Stimulated activated CD8-positive, alpha-beta memory T cell treated with anti-CD3 and anti-CD28 coated beads, Interleukin-12 subunit alpha, Interleukin-12 subunit beta, amount 100 ng/mL, for 4 hours (primary cell): Measurements from ENCODE around the gene ITPK1.
"Not testable (repeated sequence)": the region's sequence is repeated elsewhere in the genome, so short reads cannot be mapped to it uniquely, and the experiment has no call there.

Experiments
- DNase-seq: peaks from one replicate; pipeline ENCODE4 v3.0.0-alpha.2; 2020; ENCODE audit warnings: low read depth

The ITPK1 gene

DNA sequence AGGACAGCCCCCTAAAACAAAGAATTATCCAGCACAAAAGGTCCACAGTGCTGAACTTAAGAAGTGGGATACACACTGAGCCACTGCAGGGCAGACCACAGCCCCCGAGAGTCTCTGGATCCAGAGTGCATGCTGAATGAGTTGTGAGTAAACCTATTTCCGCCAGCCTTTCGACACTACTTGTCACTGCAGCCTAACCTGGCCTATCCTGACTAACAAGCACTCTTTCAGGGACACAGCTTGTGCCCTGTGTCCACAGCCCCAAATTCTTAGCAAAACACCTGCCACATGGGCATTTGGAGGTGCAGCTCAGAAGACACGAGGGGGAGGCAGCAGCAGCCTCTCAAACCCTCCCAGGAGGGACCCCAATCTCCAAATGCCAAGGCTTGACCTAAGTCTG, 31.3 kb downstream of the ITPK1 start:
- no peak for DNase-seq

DNA sequence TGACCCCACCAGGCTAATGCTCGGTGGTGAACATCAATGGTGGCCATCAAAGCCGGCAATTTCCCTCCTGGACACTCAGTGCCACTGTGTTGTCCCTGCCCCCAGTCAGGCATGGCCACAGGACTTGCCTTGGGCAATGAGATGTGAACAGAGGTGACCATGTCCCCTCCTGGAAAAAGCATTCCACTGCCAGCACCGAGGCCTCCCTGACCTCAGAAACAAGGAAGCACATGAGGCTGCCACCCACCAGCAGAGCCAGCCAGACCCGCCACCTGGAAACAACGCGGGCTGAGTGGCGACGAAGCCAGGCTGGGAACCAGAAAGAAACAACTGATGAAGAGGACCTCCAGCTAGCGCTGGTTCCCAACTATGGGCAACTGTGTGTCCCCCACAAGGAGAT, 31.8 kb downstream of the ITPK1 start:
- DNase-seq = no peak

DNA sequence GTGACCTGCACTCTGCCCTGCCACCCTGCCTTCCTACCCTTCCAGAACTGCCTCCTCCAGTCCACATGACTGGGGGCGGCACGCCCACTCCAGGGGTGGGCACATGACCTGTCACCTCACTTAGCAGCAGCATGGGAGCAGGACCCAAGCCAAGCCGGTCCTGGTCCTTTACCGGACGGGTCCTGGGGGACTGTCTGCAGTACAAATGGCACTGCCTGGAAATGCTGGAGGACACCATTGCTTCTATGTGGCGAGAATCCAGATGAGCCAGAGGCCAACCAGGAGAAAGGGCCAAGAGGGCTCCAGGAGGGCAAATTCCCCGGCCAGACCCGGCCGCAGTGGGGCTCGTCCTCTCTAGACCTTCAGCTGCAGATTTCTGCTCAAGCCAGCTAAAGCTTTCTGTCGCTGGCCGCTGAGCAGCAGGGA, 33.1 kb downstream of the ITPK1 start:
- no peak for DNase-seq

DNA sequence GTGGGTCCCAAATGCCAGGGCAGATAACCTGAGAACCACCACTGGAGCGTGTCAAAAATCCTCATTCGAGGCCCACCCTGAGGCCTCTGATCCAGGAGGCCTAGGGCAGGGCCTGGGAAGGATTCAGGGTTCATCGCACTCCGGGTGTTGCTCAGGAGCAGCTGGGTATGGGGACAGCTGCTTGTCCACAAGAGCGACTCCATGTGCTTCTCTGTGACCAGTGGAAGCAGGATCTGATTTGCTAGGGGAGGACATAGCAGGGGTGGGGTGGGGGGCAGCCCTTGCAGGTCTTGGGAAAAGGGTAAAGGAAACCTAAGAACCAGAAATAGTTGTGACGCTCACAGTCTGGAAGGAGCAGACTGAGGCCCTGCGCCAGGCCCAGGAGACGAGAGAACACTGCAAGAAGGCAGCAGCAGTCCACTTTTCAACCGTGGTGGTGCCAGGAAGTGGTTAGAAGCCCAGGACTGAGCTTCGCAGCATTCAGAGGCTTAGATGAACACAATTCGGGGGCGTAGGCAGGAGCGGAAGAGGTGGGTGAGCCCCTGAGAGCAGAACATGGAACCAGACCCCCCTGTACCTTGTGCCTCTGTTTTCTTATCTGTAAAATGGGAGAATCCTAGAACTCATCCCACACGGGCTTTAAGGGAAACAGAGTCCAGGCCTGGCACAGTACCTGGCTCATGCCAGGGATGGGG, 33.7 kb downstream of the ITPK1 start:
- DNase-seq = peak; percentile 48

DNA sequence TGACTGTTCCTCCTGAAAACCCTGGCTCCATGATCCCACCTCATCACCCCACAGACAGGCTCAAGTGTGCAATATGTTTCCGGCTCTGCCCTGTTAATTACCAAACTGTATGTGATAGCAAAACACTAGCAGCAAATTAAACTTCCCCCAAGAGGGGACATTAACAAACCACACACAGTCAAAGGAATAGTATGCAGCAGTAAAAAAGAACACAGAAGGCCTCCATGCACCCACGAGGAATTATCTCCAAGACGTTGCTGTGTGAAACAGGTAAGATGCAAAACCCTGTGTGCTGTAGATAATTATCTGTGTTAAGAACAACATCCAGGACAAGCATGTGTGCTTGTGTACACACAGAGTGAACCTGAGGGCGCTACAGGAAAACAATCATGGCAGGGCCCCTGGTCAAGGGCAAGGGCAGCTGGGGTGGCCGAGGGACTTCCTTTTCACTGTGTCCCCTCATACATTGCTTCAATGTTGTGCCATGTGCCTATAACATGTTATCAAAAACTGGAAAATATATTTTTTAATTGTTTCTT, 35.8 kb downstream of the ITPK1 start:
- DNase-seq = no peak

DNA sequence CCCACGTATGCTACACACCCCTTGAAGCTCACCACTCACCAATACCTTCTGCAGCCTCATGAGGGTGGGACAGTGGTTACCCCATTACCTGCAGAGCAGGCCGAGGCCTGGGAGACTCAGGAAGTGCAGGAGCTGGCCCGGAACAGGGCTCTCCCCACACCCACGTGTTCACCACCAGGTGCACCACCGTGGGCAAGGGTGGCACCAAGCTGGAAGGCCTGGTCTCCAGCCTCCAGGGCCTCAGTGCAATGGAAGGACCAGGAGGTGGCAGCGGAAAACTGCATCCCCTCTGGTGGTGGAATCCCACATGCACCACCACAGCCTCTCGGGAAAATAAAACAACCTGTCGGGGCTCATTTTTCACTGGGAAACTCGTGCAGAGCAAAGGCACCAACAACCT, 36.4 kb downstream of the ITPK1 start:
- DNase-seq = no peak

DNA sequence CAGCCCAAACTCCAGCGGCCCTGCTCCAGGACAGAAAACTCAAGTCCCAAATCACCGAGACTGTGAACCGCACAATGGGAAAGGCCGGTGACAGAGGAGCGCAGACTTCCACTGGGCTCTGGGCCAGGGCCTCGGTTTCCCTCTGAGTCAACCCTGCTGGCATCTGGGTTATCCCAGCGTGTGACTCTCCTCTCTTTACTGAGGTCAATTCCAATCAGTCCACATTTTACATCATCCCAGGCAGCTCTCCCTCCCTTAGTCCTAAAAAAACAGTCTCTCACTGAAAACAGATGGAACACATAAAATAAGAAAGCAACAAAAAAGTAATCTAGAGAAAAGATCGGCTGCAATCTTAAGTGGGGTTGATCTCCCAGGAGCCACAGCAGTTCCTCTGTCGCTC, 36.9 kb downstream of the ITPK1 start:
- no peak for DNase-seq

DNA sequence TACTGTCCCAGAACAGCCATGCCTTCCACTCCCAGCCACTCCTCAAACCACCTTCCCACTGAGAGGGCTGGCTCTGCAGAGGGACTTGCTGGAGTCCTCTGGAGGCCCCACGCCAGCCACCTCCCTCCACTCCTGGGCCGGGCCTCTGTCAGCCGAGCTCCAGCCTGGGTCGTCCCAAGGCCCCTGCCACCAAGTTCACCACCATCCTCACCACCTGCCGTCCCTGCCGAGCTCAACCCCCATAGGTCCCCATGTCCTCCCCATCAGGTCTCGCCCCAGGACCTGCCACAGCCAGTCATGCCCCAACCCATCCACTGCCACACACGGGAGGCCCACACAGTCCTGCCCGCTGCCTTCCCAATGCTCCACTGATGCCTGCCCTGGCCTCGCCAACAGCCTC, 39.0 kb downstream of the ITPK1 start:
- no peak for DNase-seq

DNA sequence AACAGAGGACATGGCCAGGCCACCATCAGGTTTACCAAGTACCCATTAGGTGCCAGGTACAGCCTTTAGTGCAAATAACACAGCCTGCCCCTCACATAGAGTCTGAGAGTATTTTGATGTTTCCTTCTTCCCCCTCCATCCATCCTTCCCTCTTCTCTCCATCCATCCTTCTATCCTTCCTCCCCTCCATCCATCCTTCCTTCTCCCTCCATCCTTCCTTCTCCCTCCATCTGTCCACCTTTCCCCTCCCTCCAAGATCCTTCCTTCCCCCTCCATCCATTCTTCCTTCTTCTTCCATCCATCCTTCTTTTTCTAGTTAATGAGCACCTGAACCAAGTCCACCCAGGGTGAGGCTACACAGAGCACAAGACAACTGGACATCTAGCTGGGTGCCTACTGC, 39.8 kb downstream of the ITPK1 start:
- no peak for DNase-seq

DNA sequence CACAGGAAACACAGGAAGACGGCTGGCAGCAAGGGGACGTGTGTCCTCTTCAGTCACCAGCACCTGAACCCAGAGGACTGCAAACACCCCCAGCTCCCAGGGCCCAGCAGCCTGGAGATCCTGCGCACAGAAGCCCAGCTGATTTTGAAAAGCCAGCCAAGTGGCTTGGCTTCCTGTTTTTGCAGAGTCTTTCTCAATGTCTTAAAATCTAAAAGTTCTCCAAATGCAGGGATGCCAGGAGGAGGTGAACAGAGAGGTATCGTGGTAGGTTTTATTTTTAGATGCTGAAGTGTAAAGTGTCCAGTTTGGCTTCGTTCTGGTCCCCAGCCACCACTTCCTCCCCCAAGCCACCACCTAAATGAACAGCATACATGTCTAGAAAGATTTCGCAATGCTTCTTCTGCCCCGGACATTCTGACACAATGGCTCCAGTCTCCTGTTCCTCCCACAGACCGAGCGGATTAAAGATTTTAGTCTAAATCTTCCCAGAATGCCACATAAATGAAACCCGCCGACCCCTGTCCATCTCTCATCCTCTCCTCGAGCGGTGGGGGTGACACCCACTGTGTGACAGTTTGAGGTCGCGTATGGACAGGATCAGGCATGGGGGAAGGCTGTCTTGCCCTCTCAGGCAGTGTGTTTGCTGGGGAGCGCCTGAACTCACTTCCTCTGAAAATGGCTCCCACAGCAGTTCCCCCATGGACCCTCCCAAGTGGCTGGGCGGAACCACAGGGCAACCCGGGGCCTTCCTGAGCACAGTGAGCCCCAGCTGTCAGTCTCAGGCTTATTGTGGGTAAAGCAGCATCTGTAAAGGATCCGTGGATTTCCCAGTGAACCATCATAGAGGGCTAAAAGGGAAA, 41.6 kb downstream of the ITPK1 start:
- no peak for DNase-seq

DNA sequence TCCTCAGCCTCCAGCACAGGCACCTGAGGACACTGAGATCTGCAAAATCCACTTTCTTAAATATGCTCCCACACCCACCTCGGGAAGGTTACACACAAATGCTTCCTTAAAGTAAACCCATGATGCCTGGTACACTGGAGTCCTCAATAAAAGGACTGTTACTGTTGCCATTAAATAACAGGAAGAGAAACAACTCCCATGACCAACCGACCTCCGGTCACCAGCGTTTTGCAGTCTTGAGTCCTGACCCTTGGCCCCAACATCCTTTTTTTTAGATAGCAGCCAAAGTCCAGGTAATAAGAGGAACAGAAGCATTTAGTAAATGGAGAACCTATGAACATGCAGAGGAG, 42.4 kb downstream of the ITPK1 start:
- no peak for DNase-seq

DNA sequence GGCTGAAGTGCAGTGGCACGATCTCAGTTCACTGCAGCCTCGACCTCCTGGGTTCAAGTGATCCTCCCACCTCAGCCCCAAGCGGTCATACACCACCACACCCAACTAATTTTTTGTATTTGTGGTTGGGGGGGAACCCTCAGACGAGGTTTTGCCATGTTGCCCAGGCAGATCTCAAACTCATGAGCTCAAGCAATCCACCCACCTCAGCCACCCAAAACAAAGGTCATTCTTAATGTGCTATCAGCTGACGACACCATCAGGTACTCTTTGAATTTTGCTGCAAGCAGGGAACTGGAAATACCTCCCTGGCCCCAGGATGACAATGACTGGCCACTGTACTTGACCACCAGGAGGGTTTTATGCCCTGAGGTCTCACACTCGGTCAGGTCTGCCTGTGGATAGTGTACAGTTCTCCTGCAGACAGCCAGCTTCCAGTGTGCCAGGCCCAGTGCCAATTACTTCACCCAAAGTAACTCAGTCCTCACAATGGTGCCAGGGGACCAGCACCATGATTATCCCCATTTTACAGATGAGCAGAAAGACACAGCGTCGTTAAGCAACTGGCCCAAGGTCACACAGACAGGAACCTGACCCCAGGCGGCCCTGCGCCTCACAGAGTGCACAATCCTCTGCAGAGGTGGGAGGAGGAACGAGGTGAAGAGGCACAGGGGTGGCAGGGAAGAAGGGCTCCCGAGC, 42.9 kb downstream of the ITPK1 start:
- DNase-seq = no peak

DNA sequence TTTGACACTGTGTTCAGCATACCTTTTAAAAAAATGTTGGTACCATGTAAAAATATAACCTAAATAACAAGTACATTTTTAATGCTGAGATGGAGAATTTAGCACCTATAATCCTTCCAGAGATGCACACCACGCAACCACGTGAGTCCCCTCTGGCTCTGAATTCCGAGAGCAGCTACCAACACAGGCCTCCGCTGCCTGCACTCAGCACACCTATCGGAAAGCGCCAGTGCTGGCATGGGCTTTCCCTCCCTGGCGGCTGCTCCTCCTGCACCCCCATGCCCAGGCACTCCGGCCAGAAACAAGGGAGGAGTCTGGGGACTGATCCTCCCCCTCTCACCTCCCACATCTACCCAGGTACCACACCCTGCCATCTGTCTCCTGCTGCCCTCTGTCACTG, 47.0 kb downstream of the ITPK1 start:
- no peak for DNase-seq

DNA sequence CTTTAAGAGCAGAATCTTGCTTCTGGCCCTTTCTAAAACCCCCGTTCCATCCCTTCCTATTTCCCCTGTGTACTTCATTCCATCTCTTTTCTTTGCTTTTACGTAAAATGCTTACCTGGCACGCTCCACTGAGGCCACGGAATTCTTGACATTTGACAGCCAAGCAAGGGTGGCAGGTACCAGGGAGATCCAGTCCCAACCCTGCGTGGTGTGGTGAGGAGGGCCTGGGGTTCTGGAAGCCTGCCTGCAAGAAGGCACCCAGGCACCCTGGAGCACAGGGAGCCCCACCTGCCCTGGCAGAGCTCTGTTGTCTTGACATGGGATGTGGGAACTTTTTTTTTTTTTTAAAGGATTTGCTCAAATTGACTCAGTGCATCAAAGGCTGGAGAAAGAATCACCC, 48.6 kb downstream of the ITPK1 start:
- no peak for DNase-seq

DNA sequence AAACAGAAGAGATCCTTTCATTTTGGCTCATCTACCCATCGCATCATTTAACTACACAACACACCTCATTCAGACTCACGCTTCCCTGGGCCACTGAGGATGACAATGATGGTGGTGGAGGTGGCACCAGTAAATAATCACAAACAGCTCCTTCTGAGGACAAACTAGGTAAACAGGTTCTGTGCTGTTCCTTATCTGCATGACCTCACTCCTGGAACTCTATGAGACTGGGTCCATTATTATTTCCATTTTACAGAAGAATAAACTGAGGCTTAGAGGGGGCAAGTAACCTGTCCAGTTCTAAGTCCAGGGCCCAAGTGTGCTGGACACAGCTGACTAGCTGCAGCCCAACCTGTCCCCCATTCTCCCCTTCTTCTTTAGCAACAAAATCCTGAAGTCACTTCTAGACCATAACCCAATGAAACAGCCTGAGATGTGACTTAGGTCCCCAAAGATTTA, 50.4 kb downstream of the ITPK1 start:
- DNase-seq = no peak

DNA sequence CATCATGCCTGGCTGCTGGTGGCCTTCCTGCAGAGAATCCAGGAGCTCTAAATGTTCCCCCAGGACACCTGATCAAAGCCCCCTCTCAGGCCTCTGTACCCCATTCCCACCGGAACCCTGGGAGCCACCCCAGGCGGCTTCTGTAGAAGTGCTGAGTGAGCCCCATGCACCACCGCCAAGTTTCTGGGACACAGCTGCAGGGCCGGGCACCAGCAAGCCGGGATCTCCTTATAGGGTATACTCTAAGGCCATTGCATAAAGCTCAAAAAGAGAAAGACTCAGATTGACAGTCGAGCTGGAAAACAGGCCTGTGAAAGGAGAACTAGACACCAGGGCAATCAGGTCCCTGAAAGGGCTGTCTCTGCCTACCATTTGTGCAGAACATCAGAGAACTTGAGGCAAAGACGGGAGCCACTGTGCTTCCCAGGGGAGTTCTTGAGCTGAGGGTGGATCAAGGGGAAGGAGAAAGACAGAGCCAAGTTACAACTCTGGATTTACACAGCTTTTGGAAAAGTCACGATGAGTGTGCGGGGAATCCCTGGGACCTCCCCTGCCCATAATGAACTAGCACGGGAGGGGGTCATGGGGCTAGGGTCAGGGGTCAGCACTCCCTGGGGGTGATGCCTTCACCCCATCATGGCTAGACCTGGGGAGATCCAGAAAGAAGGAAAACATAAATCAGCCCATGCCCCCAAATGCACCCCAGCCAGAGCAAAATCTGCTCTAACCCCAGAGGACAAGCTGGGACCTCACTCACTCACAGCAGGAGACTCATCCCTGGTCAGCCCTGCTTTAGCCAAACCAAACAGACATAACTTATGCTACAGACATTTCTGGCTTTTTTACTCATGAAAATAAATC, 51.1 kb downstream of the ITPK1 start:
- no peak for DNase-seq

DNA sequence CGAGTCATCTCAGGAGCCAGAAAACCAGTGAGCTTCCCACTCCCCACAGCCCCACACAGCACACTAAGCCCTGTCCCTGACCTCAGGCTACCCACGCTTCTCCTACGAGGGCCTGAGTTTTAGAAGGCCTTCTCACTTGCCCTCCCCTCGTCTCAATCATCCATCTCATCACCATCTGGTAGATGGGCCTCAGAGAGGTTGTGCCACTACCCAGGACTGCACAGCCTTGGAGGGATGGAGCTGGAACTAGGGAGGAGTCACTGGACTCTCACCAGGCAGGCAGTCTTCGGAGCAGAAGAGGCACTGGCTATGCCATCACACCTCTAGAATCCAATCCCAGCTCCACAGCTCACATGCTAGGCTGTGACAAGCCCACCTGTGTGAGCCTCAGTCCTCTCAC, 52.3 kb downstream of the ITPK1 start:
- no peak for DNase-seq

DNA sequence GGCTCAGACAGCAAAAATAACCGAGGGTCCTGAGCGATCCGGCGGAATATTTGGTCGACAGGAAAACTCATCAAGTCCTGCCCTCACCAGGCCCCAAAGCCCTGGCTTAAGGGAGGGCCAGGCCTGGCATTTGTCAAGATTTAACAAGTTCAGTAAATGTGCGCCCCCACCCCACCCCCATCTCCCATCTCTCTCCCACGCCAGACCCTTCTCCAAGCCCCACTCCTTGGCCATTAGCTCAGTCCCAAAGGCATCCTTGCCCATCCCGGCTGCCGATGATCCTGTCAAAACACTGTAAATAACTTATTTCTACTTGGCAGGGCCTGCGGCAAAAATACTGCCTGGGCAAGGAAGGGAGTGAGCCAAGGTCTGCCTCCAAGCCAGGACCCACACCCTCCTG, 52.8 kb downstream of the ITPK1 start:
- DNase-seq = no peak

DNA sequence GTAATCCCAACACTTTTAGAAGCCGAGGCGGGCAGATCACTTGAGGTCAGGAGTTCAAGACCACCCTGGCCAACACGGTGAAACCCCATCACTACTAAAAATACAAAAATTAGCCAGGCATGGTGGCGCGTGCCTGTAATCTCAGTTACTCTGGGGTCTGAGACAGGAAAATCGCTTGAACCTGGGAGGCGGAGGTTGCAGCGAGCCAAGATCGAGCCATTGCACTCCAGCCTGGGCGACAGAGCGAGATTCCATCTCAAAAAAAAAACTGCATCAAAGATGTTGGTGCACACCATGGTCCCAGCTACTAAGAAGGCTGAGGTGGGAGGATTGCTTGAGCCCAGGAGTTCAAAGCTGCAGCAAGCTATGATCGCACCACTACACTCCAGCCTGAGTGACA, 53.7 kb downstream of the ITPK1 start:
- not testable (repeated sequence) for DNase-seq

DNA sequence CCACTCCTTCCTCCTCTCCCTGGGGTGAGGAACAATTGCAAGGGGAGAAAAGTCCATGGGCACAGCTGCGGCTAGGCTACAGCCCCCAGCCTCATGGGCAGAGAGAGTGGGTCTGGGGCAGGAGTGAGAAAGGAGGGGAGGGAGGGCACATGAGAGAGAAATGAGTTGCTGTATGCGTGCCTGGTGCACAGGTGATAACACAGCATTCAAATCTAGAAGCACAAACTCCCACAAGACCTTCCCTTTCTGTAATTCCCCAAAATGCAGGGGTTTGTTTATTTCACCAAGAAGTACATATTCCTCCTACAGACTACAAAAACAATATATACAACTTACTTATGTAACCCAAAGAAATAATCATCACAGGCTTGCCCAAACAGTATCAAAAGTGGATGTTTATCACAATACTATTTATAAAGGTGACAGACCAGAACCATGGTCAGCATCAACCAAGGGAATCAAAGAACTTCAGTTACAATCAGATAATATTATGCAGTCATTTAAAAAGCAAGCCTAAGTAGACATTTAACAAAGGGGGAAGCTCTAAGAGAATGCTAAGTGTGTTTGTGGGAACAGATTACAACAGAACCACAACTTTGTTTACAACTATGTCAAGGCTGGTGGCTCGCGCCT, 54.2 kb downstream of the ITPK1 start:
- no peak for DNase-seq

DNA sequence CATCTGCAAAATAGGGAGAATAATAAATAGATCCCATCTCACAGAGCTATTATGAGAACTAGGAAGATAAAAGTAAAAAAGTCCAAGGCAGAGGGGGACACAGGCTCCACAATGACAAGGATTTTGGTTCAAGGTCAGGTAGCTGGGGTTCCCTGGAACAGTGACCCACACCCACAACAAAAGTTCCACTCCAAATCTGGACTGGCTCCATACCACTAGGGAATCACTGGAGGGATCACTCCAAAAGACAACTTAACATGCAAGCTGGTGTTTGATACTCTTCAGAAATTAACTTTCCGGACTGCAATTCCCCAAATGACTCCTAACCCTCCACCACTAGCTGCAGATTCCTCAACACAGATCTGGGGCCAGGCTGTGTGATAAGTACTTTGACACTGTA, 54.9 kb downstream of the ITPK1 start:
- no peak for DNase-seq
